PFSK-1 (cell line): ENCODE results near the gene TTYH3.

Experiments used
- POLR2AphosphoS5 ChIP-seq: IDR thresholded peaks from 2 replicates; pipeline ENCODE4 v1.6.1; 2012; ENCODE audit warnings: low read depth, mild to moderate bottlenecking, control low read depth, low read length, moderate library complexity
- TAF1 ChIP-seq: IDR thresholded peaks from 2 replicates; pipeline ENCODE4 v1.6.1; 2012; ENCODE audit warnings: low read length, control low read depth, borderline replicate concordance; ENCODE audit not compliant: insufficient read depth
- TF ChIP-seq, protein P1 (sequence below), 2 experiments: IDR thresholded peaks; 2 replicates each; pipeline versions ENCODE4 v1.6.1 to v1.8.0; 2011 to 2012; ENCODE audit warnings: low read depth in 2 of 2, low read length in 2 of 2, control low read depth in 1 of 2, inconsistent platforms in 1 of 2, mild to moderate bottlenecking in 1 of 2, moderate library complexity in 1 of 2; ENCODE audit not compliant: insufficient read depth in 1 of 2

DNA sequence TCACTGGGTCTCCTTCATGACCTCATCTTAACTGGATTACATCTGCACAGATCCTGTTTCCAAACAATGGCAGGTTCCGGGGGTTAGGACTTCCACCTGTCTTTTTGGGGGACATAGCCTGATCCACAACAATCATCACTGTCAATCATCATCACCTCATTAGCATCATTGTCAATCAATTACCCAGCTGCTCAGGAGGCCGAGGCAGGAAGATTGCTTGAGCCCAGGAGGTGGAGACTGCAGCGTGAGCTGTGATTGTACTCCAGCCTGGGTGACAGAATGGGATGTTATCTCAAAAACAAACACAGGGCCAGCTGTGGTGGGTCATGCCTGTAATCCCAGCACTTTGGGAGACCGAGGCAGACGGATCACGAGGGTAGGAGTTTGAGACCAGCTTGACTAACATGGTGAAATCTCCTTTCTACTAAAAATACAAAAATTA, 74.9 kb downstream of the TTYH3 start:
- TF ChIP-seq TAF1 = no peak
- no peak for TF ChIP-seq POLR2AphosphoS5
- TF ChIP-seq, protein P1, sequence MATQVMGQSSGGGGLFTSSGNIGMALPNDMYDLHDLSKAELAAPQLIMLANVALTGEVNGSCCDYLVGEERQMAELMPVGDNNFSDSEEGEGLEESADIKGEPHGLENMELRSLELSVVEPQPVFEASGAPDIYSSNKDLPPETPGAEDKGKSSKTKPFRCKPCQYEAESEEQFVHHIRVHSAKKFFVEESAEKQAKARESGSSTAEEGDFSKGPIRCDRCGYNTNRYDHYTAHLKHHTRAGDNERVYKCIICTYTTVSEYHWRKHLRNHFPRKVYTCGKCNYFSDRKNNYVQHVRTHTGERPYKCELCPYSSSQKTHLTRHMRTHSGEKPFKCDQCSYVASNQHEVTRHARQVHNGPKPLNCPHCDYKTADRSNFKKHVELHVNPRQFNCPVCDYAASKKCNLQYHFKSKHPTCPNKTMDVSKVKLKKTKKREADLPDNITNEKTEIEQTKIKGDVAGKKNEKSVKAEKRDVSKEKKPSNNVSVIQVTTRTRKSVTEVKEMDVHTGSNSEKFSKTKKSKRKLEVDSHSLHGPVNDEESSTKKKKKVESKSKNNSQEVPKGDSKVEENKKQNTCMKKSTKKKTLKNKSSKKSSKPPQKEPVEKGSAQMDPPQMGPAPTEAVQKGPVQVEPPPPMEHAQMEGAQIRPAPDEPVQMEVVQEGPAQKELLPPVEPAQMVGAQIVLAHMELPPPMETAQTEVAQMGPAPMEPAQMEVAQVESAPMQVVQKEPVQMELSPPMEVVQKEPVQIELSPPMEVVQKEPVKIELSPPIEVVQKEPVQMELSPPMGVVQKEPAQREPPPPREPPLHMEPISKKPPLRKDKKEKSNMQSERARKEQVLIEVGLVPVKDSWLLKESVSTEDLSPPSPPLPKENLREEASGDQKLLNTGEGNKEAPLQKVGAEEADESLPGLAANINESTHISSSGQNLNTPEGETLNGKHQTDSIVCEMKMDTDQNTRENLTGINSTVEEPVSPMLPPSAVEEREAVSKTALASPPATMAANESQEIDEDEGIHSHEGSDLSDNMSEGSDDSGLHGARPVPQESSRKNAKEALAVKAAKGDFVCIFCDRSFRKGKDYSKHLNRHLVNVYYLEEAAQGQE (IDR thresholded peaks at IDR 0.05; ENCODE audit: insufficient read depth in 1 of 2, low read depth in 2 of 2, low read length in 2 of 2) = no peak
